ENCODE results near the gene CREB1. TPM values are rescaled to one million over a fixed set of nuclear protein-coding genes. Genes with fewer than 3 reads are reported as not detected.

The CREB1 gene
- total and polyA plus RNA-seq, 10 of the 15 experiments (the other 5 are each of a cell fraction or from before 2014, with no cell fraction given): 13.4 to 76.9 (median 39.5) TPM

Other genes with a start within 250 kb of the CREB1 start
- gene METTL21A, start 95.4 kb downstream of the CREB1 start, total RNA-seq (2014; rRNA removed): 25.6 and 42.9 TPM in 2 replicates
- gene METTL21A, start 95.4 kb downstream of the CREB1 start, total RNA-seq (2014; rRNA removed; fragmentation: Illumina TruSeq; extraction: Trizol): 31.3 and 32.8 TPM in 2 replicates
- gene METTL21A, start 95.4 kb downstream of the CREB1 start, total RNA-seq (2021): 20.2 and 22.6 TPM in 2 replicates
- 32.8 and 43.6 TPM in 2 replicates for gene METTL21A, start 95.4 kb downstream of the CREB1 start, polyA plus RNA-seq (2011; rRNA removed)
- 24.0 and 26.0 TPM in 2 replicates for gene METTL21A, start 95.4 kb downstream of the CREB1 start, polyA plus RNA-seq (2014; fragmentation: Illumina TruSeq; extraction: Trizol)
- 10 to 100 TPM in 1 of 2 experiments, 1 to 10 TPM in 1; 6.8 to 13.9 TPM for gene METTL21A, start 95.4 kb downstream of the CREB1 start, polyA plus RNA-seq (2014; fragmentation: Nextera tagmentation; extraction: Ambion mirVana)
- gene METTL21A, start 95.4 kb downstream of the CREB1 start, polyA plus RNA-seq (2014; rRNA removed): 29.5 and 34.1 TPM in 2 replicates
- gene METTL21A, start 95.4 kb downstream of the CREB1 start, polyA plus RNA-seq (2016; fragmentation: Nextera tagmentation; extraction: Ambion mirVana): 10 to 100 TPM; 39.1 to 41.7 TPM
- 3.6 and 4.0 TPM in 2 replicates for gene CCNYL1, start 181.7 kb downstream of the CREB1 start, total RNA-seq (2014; rRNA removed)
- 5.9 and 6.4 TPM in 2 replicates for gene CCNYL1, start 181.7 kb downstream of the CREB1 start, total RNA-seq (2014; rRNA removed; fragmentation: Illumina TruSeq; extraction: Trizol)
- 6.8 and 8.0 TPM in 2 replicates for gene CCNYL1, start 181.7 kb downstream of the CREB1 start, total RNA-seq (2021)
- 12.3 and 17.8 TPM in 2 replicates for gene CCNYL1, start 181.7 kb downstream of the CREB1 start, polyA plus RNA-seq (2011; rRNA removed)
- 9.5 and 13.9 TPM in 2 replicates for gene CCNYL1, start 181.7 kb downstream of the CREB1 start, polyA plus RNA-seq (2014; fragmentation: Illumina TruSeq; extraction: Trizol)
- 1 to 10 TPM; 2.4 to 3.7 TPM for gene CCNYL1, start 181.7 kb downstream of the CREB1 start, polyA plus RNA-seq (2014; fragmentation: Nextera tagmentation; extraction: Ambion mirVana)
- gene CCNYL1, start 181.7 kb downstream of the CREB1 start, polyA plus RNA-seq (2014; rRNA removed): 6.4 and 7.4 TPM in 2 replicates
- 1 to 10 TPM; 1.8 to 5.9 TPM for gene CCNYL1, start 181.7 kb downstream of the CREB1 start, polyA plus RNA-seq (2016; fragmentation: Nextera tagmentation; extraction: Ambion mirVana)
- gene FZD5, start 239.9 kb downstream of the CREB1 start, total RNA-seq (2014; rRNA removed): 1.2 and 1.5 TPM in 2 replicates
- 0.81 and 0.83 TPM in 2 replicates for gene FZD5, start 239.9 kb downstream of the CREB1 start, total RNA-seq (2014; rRNA removed; fragmentation: Illumina TruSeq; extraction: Trizol)
- 2.4 and 2.6 TPM in 2 replicates for gene FZD5, start 239.9 kb downstream of the CREB1 start, total RNA-seq (2021)
- gene FZD5, start 239.9 kb downstream of the CREB1 start, polyA plus RNA-seq (2011; rRNA removed): 0.78 and 0.80 TPM in 2 replicates
- 0.72 and 0.89 TPM in 2 replicates for gene FZD5, start 239.9 kb downstream of the CREB1 start, polyA plus RNA-seq (2014; fragmentation: Illumina TruSeq; extraction: Trizol)
- gene FZD5, start 239.9 kb downstream of the CREB1 start, polyA plus RNA-seq (2014; fragmentation: Nextera tagmentation; extraction: Ambion mirVana): under 1 TPM; 0.40 to 0.53 TPM
- 0.88 TPM in 2 replicates for gene FZD5, start 239.9 kb downstream of the CREB1 start, polyA plus RNA-seq (2014; rRNA removed)
- gene FZD5, start 239.9 kb downstream of the CREB1 start, polyA plus RNA-seq (2016; fragmentation: Nextera tagmentation; extraction: Ambion mirVana): 1 to 10 TPM in 1 of 2 experiments, under 1 TPM in 1; 0.88 to 1.2 TPM